Stimulated activated CD4-positive, alpha-beta T cell treated with anti-CD3 and anti-CD28 coated beads, Interleukin-15, amount 100 ng/mL, for 48 hours (primary cell): ENCODE measurements around the gene OR6C75.
"Not testable (repeated sequence)": the region's sequence is repeated elsewhere in the genome, so short reads cannot be mapped to it uniquely, and the experiment has no call there.

Experiments
- DNase-seq, 2 donors: peaks; one replicate each; pipeline ENCODE4 v3.0.0-alpha.2; 2020; ENCODE audit warnings: low read depth in 2 of 2

The OR6C75 gene

DNA sequence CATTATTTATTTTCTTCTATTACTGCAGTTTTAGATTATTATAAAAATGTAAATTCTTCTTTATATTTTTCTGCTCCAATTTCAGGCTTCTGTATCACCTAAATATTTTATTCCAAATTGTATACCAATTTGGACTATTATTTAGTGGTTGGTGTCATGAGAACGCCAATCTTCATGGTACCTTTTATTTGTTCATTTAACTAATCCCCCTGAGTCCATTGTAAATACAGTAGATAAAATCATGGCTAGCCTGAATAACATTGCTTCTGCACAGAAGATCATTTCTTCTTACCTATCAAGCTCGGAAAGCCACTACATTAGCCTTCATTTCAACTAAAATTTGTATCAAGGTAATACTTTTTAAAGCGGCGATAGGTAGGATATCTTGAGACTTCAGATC lies at the start of gene OR6C75:
OR6C75 (plus strand) TSS at position 301 of the 400 bp plus-strand sequence. CDS start 2,136 bp downstream, outside the sequence.
- no peak for DNase-seq

DNA sequence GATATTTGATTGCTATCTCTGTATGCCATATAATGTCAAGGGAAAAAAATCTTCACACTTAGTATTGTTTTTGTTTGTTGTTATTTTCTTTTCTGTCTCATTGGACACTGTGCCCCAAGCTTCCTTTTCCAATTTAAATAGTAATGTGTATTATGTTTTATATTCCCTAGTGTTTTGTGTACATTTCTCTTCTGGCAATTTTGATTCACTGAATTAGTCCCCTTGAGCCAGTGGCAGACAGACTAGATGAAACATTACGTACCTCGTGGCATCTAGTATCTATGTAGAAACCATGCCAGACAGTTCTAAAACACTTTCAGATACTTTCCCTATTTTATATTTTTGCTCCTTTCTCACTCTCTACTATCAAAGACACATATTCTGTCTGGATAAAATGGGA lies 48.7 kb upstream of the OR6C75 start, which contains the start of gene OR6C1:
OR6C1 (plus strand) TSS at position 301 of the 400 bp plus-strand sequence. CDS start 6,257 bp downstream, outside the sequence.
- no peak for DNase-seq

DNA sequence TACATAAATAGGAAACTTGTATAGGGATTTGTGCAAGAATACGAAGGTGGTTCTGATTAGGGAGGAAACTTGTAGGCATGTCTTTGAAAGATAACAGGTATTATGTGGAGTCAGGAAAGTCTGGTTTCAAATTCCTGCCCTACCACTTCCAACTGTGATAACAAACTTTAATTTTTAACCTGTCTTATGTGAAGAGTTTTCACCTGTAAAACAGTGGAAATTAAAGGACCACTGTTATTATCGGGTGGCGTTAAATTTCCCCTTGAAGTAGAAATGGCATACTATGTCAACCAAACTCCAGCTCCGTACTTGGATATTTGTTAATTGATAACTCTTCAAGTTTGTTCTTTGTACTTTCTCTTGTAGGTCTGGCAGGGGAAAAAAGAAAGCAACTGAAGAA lies 42.6 kb upstream of the OR6C75 start:
- DNase-seq: no peak

DNA sequence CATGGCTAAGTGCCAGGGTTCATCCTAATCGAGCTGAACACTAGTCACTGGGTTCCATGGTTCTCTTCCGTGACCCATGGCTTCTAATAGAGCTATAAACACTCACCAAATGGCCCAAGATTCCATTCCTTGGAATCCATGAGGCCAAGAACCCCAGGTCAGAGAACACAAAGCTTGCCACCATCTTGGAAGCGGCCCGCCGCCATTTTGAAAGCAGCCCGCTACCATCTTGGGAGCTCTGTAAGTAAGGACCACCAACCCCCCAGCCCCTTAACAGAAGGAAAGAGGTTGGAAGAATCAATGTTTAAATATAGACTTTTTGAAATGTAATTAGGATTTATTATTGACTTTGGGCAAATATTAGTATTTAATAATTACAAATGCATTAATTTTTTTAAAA lies 37.0 kb upstream of the OR6C75 start:
- DNase-seq: not testable (repeated sequence)

DNA sequence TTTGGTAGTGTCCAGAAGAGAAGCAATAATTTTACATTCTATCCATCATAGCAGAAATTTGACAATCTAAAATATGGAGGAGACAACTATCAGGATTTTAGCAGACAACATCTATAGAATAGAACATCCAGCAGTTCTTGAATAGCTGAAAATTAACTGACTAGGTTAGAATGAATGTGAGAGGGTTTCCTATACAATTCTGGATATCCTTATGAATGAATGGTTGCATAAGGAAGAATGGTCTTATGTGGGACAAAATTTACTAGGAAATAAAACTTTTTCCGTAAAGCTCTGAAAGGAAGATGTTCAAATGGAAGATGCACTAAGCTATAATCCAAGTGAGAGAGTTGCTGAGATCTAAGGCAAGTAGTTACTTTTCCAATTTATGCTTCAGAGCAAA lies 32.3 kb upstream of the OR6C75 start, which contains the start of gene OR6C3:
OR6C3 (plus strand) TSS at position 301 of the 400 bp plus-strand sequence. CDS start 955 bp downstream, outside the sequence.
- DNase-seq: no peak

DNA sequence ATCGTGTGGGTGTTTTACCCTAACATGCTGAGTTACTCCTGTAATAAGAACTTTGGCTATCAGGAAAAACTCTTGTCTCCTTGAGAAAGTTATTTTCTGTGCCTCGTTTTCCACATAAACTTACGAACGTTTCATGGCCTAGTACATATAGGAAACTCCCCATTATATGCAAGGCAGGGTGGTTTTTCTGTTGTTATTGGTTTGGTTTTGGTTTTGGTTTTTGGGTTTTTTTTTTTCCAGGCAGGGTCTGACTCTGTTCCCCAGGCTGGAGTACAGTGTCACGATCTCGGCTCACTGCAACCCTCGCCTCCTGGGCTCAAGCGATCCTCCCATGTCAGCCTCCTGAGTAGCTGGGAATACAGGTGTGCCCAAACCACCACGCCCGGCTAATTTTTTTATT lies 26.8 kb upstream of the OR6C75 start:
- no peak for DNase-seq

DNA sequence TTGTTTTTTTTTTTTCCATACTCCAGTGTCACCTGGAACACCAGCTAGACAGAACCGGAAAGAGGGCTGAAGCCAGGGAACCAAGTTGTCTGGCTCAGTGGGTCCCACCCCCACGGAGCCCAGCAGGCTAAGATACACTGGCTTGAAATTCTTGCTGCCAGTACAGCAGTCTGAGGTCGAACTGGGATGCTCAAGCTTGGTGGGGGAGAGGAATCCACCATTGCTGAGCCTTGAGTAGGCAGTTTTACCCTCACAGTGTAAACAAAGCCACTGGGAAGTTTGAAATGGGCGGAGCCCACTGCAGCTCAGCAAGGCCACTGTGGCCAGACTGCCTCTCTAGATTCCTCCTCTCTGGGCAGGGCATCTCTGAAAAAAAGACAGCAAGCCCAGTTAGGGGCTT lies 7.4 kb upstream of the OR6C75 start:
- DNase-seq: not testable (repeated sequence)

DNA sequence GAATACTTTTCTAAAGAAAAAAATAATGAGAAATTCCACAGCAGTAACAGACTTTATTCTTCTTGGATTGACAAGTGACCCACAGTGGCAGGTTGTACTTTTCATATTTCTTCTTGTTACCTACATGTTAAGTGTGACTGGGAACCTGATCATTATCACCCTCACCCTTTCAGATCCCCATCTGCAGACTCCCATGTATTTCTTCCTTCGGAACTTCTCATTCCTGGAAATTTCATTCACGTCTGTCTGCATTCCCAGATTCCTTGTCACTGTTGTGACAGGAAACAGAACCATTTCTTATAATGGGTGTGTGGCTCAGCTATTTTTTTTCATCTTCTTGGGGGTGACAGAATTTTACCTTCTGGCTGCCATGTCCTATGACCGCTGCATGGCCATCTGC lies 2.3 kb downstream of the OR6C75 start:
- no peak for DNase-seq

DNA sequence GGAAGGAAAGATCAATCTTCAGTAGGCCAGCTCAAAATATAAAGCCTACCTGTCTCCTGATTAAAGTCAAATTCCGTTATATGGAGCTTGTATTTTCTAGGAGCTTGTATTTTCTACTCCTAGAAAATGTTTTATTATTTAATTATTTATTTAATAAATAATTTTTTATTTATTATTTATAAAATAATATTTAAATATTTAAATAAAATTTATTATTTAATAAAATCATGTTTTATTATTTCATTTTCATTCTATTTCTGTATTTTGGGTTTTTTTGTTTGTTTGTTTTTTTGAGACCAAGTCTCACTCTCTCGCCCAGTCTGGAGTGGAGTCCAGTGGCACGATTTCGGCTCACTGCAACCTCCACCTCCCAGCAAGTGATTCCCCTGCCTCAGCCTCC lies 9.7 kb downstream of the OR6C75 start:
- no peak for DNase-seq

DNA sequence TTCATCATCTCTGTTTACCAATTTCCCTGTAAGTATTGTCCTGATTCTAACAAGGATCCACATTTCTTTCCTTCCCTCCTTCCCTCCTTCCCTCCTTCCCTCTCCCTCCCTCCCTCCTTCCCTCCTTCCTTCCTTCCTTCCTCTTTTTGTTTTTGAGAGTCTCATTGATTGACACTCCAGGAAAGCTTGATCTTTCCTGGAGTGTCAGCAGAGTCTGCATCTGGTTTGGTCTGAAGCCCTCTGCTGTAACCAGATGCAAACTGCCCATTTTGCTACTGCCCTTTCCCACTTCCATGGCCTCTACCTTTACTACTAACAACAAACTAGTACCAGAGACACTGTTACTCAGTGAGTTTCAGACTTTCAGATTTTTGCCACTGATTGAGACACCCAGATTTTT lies 23.1 kb downstream of the OR6C75 start:
- DNase-seq: no peak

DNA sequence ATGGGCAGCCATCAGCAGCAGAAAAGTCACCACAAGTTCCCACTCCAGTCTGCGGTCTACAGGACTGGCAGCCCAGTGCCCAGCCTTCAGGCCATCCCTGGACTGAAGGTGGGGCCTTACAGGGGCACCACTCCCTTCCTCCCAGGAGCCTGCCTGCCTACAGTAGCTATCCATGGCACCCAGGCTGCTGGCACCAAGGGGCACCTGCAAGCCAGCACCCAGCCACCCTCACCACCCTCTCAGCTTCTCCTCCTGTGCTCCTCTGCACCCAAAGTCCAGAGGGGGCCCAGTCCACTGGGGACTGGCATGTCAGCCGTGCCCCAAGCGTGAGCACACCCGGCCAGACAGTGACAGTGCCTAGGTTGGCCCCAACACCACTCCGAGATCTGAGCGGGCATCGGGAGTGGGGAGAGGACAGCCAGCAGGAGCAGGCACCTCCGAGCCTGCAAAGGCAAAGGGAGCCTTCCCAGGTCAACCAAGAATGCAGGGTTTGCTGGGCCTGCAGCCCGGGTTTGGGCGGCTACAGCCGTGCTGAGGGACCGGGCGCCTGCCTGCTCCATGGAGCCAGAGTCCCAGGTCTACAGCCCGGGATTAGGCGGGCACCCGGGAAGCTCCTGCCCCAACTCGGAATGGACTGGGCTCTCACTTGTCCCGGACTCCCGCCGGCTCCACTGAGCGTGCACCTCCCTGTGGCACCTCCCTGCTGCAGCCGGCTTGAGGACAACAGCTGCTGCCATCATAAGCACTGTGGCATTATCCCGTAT lies 29.4 kb downstream of the OR6C75 start:
- DNase-seq: no peak

DNA sequence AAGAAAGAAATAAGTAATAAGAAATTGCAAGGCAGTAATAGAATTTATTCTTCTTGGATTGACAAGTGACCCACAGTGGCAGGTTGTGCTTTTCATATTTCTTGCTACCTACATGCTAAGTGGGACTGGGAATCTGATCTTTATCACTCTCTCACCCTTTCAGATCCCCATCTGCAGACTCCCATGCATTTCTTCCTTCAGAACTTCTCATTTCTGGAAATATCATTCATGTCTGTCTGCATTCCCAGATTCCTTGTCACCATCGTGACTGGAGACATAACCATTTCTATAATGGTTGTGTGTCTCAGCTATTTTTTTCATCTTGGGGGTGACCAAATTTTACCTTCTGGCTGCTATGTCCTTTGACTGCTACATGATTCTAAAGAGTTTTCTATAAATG lies 33.6 kb downstream of the OR6C75 start:
- DNase-seq: no peak

DNA sequence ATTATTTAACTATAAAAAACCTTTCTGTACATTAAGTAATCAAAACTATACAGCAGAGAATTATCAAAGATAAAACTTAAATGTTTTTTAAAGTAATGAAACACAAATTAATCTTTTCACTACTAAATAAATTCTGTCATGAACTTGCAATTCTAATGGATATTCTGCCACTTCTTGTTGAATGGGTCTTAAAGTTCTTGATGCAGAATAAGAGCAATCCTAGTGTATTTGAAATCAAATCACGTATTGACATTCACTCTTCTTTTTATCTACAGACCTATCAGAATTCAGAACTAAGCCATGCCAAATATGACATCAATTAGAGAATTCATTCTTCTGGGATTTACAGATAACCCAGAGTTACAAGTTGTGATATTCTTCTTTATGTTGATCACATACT lies 37.5 kb downstream of the OR6C75 start, which contains the start of gene OR6C65:
OR6C65 (plus strand) TSS at position 301 of the 400 bp plus-strand sequence; CDS start at position 301, 0 bp downstream.
- DNase-seq: no peak

DNA sequence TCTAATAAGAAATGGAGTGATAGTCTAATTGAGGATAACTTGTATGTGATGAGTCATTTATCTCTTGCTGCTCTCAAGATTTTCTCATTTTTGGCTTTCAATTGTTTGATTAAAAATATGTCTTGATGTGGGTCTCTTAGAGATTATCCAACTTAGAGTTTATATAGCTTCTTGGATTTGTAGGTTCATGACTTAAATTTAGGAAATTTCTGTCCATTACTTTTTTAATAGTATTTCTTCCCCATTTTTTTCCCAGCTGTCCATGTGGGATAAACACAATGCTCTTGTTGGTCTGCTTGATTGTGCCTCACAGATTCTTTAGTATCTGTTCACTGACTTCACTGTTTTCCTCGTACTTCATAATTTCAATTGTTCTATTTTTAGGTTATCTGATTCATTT lies 45.1 kb downstream of the OR6C75 start:
- DNase-seq: no peak

DNA sequence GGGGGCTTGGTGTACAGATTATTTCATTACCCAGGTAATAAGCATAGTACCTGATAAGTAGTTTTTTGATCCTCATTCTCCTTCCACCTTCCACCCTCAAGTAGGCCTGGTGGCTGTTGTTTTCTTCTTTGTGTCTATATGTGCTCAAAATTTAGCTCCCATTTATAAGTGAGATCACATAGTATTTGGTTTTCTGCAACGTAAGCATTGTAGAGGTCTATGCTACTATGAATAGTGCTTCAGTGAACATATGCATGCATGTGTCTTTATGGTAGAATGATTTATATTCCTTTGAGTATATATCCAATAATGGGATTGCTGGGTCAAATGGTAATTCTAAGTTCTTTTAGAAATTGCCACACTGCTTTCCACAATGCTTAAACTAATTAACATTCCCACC lies 46.4 kb downstream of the OR6C75 start:
- DNase-seq: not testable (repeated sequence)

DNA sequence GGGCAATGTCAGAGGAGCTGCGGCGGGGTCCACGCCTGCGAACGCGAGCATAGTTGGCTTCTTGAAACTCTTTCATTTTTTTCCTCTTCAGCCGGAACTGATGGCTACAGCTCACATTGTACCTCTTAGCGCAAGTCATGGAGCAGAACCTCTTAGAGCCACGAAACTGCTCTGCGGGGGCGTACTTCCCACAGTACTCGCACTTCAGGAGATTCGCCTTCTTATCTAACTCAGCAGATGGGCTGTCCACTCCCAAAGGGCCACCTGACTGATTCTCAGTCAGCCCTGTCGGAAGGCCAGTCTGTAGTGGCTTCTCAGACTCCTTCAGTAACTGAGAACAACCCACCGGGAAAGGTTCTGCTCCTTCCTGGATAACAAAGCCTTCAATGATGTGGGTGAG lies 49.4 kb downstream of the OR6C75 start:
- not testable (repeated sequence) for DNase-seq

DNA sequence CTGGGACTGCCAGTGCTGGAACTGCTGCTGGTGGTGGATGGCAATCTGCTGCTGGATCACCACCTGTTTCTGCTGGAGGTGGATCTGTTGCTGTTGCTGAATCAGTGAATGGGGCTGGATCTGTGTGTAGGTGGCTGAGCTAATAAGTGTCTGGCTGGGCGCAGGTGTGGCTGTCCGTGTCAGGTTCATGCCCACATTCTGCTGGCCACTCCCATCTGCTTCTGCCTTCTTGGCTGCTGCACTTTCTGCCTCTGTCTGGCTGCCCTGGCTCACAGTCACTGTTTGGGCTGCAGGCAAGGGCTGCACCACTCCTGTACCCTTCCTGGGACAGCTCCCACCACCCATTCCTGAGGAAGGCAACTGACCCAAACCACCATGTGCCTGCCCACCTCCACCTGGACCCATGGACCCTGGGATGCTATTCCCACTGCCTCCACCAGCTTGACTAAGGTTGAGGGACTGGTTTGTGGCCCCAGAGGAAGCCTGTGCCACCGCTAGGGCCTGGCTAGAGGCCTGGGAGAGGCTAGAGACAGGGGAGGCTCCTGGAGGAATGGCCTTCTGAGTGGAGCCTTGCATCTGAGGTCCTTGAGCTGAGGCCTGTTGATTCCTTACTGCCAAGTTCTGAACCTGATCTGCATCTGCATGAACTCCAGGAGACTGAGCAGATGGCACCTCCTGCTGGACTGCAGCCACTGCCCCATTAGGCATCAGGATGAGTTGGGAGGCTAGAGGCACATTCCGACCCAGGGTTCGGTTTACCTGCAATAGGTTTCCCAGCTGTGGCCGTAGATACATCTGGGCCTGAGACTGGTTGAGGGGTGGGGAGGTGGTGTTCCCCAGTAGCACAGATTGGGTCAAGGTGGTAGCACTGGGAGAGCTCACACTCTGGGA lies 51.0 kb downstream of the OR6C75 start:
- DNase-seq: not testable (repeated sequence)

DNA sequence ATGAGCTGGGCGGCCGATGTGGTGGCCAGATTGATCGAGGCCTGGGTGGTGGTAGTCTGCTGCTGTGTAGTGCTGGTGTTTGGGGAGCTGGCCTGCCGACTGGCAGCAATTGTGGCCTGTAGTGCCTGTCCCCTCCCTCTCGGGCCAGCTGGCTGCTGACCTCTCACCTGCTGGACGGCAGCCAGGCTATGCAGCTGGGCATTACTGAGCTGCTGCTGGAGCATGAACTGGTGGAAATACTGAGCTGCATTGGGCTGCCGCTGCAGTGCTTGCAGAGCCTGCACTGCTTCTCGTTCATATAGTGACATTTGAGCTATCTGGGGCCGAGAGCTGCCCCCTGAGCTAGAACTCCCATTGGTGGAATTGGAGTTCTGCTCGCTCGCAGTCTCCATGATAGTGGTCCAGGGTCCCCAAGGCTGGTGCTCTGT lies 51.6 kb downstream of the OR6C75 start:
- DNase-seq: not testable (repeated sequence)

DNA sequence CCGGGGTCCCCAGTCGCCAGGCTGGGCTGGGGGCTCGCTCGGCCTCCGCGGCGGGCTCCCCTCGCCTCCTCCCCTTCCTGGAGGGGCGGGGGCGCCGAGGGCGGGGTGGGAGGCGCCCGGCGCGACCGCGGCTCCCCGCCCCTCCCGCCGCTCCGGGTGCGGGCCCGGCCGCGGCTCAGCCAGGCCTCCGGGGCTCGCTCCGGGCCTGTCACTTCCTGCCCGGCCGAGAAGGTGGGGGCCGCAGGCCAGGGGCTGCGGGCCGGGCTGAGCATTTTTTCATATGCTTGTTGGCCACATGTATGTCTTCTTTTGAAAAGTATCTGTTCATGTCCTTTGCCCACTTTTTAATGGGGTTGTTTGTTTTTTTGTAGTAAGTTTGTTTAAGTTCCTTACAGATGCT lies 52.1 kb downstream of the OR6C75 start:
- DNase-seq: not testable (repeated sequence)

DNA sequence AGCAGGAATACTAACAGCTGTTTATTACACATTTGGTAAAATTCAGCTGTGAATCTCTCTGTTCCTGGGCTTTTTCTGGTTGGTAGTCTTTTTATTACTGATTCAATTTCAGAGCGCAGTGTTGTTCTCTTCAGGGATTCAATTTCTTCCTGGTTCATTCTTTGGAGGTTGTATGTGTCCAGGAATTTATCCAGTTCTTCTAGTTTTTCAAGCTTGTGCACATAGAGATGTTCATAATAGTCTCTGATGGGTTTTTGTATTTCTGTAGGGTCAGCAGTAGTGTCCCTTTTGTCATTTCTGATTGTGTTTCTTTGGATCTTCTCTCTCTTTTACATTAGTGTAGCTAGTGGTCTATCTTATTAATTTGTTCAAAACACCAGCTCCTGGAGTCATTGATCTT lies 54.2 kb downstream of the OR6C75 start:
- DNase-seq: no peak
